Panc1 (cell line): ENCODE data around the gene PTTG1. TPM values are rescaled to one million over a fixed set of nuclear protein-coding genes. Genes with fewer than 3 reads are reported as not detected.

ENCODE experiments used
- ATAC-seq: fragments of 200-7000 bp; cut with Tn5 transposase; 2 replicates; pipeline ENCODE4 v1.9.1; 2020; ENCODE audit warnings: mild to moderate bottlenecking, moderate library complexity
- Bru-seq: library from RNA; stranded (reverse); fragments of 400-500 nt; gene quantifications from one replicate; lab custom pipeline; 2021; lab: Mats Ljungman, UMichigan
- BruChase-seq, 2 experiments: library from RNA; stranded (reverse); fragments of 400-500 nt; gene quantifications; one replicate each; lab custom pipeline; 2021; lab: Mats Ljungman, UMichigan
- BruUV-seq: library from RNA; stranded (reverse); fragments of 400-500 nt; replicated peaks from 2 replicates; lab custom pipeline; 2021; lab: Mats Ljungman, UMichigan
- CTCF ChIA-PET: fragments of 300-600 bp; sonication (Branson Sonifier 250); formaldehyde crosslinking; loops from one replicate; lab custom pipeline; 2022; ENCODE audit warnings: antibody characterized with exemption; lab: Charles Lee
- POLR2A ChIA-PET: fragments of 300-600 bp; sonication (Branson Sonifier 250); formaldehyde crosslinking; loops from one replicate; lab custom pipeline; 2022; ENCODE audit warnings: antibody characterized with exemption; lab: Charles Lee
- DNase-seq: peaks from one replicate; pipeline ENCODE4 v3.0.0-alpha.2; 2010; ENCODE audit warnings: low read depth, low spot score
- H3K27ac ChIP-seq: 2 replicates; pipeline ENCODE4 v1.5.1; 2011; ENCODE audit warnings: mild to moderate bottlenecking, low read length, inconsistent platforms
- H3K27me3 ChIP-seq: fragments of 200-500 bp; sonication (Bioruptor generic); 2 replicates; pipeline ENCODE4 v1.6.0; 2014; ENCODE audit warnings: low read length, inconsistent platforms; ENCODE audit not compliant: control insufficient read depth, insufficient read depth
- H3K36me3 ChIP-seq: fragments of 200-500 bp; sonication (Bioruptor generic); 2 replicates; pipeline ENCODE4 v1.5.1; 2014; ENCODE audit warnings: inconsistent platforms, mild to moderate bottlenecking, low read length, moderate library complexity; ENCODE audit not compliant: control insufficient read depth, insufficient read depth
- H3K4me1 ChIP-seq: 2 replicates; pipeline ENCODE4 v1.5.1; 2011; ENCODE audit warnings: inconsistent platforms, mild to moderate bottlenecking, low read length, moderate library complexity; ENCODE audit not compliant: control insufficient read depth, insufficient read depth
- H3K4me3 ChIP-seq, 2 experiments: 2 replicates each; pipeline ENCODE4 v1.5.1; 2011 to 2012; ENCODE audit warnings: low read depth in 2 of 2, low read length in 2 of 2, mild to moderate bottlenecking in 2 of 2, inconsistent platforms in 1 of 2, moderate library complexity in 1 of 2
- H3K9me3 ChIP-seq: fragments of 200-500 bp; sonication (Bioruptor generic); 2 replicates; pipeline ENCODE4 v1.5.1; 2014; ENCODE audit warnings: low read depth, mild to moderate bottlenecking, inconsistent platforms, low read length, moderate library complexity; ENCODE audit not compliant: control insufficient read depth, insufficient read depth
- CTCF ChIP-seq: fragments of 450-650 bp; IDR thresholded peaks from 2 replicates; pipeline ENCODE4 v1.5.1; 2017; ENCODE audit warnings: mild to moderate bottlenecking
- POLR2AphosphoS5 ChIP-seq: IDR thresholded peaks from 2 replicates; pipeline ENCODE4 v1.6.1; 2012; ENCODE audit warnings: mild to moderate bottlenecking, low read depth, low read length, moderate library complexity
- REST ChIP-seq, 2 experiments: IDR thresholded peaks; 2 replicates each; pipeline ENCODE4 v1.6.1; 2011 to 2012; ENCODE audit warnings: low read depth in 2 of 2, control low read depth in 1 of 2, low read length in 1 of 2, mild to moderate bottlenecking in 1 of 2, moderate library complexity in 1 of 2; ENCODE audit not compliant: insufficient read depth in 1 of 2
- SIN3A ChIP-seq: IDR thresholded peaks from 2 replicates; pipeline ENCODE4 v1.6.1; 2012; ENCODE audit warnings: low read depth, mild to moderate bottlenecking, low read length, moderate library complexity, borderline replicate concordance; ENCODE audit not compliant: insufficient read depth
- TCF7L2 ChIP-seq: IDR thresholded peaks from 2 replicates; pipeline ENCODE4 v1.6.1; 2011; ENCODE audit warnings: mild to moderate bottlenecking, low read depth, low read length, inconsistent platforms
- in situ Hi-C: cut with HindIII; loops from 2 replicates; pipeline ENCODE4 v1.10.0; 2016; ENCODE audit warnings: low sequenced_read_pairs, low pct_unique_long_range_greater_than_20kb
- intact Hi-C: fragments of 100-400 bp; cut with micrococcal nuclease; formaldehyde crosslinking; loops from one replicate; pipeline ENCODE4 v1.10.0; 2022; ENCODE audit not compliant: unreplicated experiment
- long read RNA-seq: library from polyadenylated mRNA; unstranded; transcript quantifications from one replicate; pipeline ENCODE4 v2.0.0, GENCODE V29; 2021; ENCODE audit not compliant: unreplicated experiment
- polyA plus RNA-seq: library from polyadenylated mRNA; unstranded; fragments of >200 nt; gene quantifications from one replicate; pipeline ENCODE4 v1.2.1, GENCODE V29; 2012; ENCODE audit warnings: missing spikeins; ENCODE audit not compliant: insufficient read length
- total RNA-seq: library from RNA; stranded (reverse); gene quantifications from one replicate; pipeline ENCODE4 v1.2.1, GENCODE V29; 2021; ENCODE audit not compliant: unreplicated experiment

PTTG1 gene
- total RNA-seq (171 TPM), Bru-seq, nascent RNA (percentile 95 among the genes with signal in this experiment), BruChase-seq, experiment 1, labeled RNA remaining after a 2-hour chase (percentile 83 among the genes with signal in this experiment), BruChase-seq, experiment 2, labeled RNA remaining after a 6-hour chase (percentile 92 among the genes with signal in this experiment)
- polyA plus RNA-seq = 55.0 TPM
- long read RNA-seq, transcript PTTG1-202 (5 exons, 1,070 nt) = minor isoform, 33 of 120 reads
- long read RNA-seq, transcript PTTG1-201 (6 exons, 753 nt) = major isoform, 77 of 120 reads
- long read RNA-seq, partial matches to known transcripts = 4 of 120 reads
- long read RNA-seq, other reads (novel, unspliced or antisense) = 5 of 120 reads

GRCh38 chr5:160421625-160422258 lies at the start of gene PTTG1:
TSS of gene PTTG1 (plus strand) at chr5:160421855. CDS start at chr5:160422313, 458 bp downstream.
- no peaks in the 10 kb centered on the region for H3K27me3 ChIP-seq
- in situ Hi-C loops = no loop called here
- peak within 1 kb of the TSS; percentile 98 for H3K27ac ChIP-seq
- TF ChIP-seq POLR2AphosphoS5 (peak; percentile 93), SIN3A (peak; percentile 74; the same call in 1 of the 2 replicates), CTCF (no peak)
- CTCF ChIA-PET = no interaction called here
- intact Hi-C loops = no loop called here
- H3K36me3 ChIP-seq = peaks cover 47% of the 10 kb centered on the region
- H3K4me3 ChIP-seq = peak within 1 kb of the TSS; percentile 84 to 87
- H3K4me1 ChIP-seq = peaks cover 42% of the 10 kb centered on the region
- H3K9me3 ChIP-seq = no peaks in the 10 kb centered on the region
- peak; percentile 85 for DNase-seq
- POLR2A ChIA-PET = interaction anchor here (0.6 to 1.2 kb wide), 6 partner anchors 46 to 916 kb away, joined by 3 to 5 read pairs (median 3); no protein-coding TSS in a partner anchor
- ATAC-seq = peak; percentile 94
- TSS peak; percentile 73 for BruUV-seq

- Histone ChIP-seq H3K27ac (no peak overlapping the region), H3K4me1 (no peaks in the 10 kb centered on the region), H3K4me3 (no peak overlapping the region), H3K9me3 (no peaks in the 10 kb centered on the region), H3K36me3 (no peaks in the 10 kb centered on the region), H3K27me3 (peaks cover 29% of the 10 kb centered on the region)
- in situ Hi-C loops (no loop called here), intact Hi-C loops (no loop called here)
- ChIA-PET CTCF (no interaction called here), POLR2A (no interaction called here)
- TF ChIP-seq SIN3A (no peak), CTCF (no peak), TCF7L2 (no peak), POLR2AphosphoS5 (no peak), REST (IDR thresholded peaks at IDR 0.05; ENCODE audit: insufficient read depth in 1 of 2, low read depth in 2 of 2, low read length in 1 of 2) (no peak)
- ATAC-seq (no peak), DNase-seq (no peak)
- no TSS peak for BruUV-seq
Measured at GRCh38 chr5:160375166-160375565, 46.5 kb upstream of the PTTG1 start.
